ENCODE data around the gene GCDH.
A peak's percentile ranks its signal among the peaks of the same experiment; 100 is the strongest.
"Not testable (repeated sequence)": the region's sequence is repeated elsewhere in the genome, so short reads cannot be mapped to it uniquely, and the experiment has no call there.

GCDH gene

GRCh38 chr19:12872941-12873890, 17.7 kb upstream of the GCDH start:
- DNase-seq, result peak in 1 of 2 experiments; percentile 7

GRCh38 chr19:12873891-12874745, 16.8 kb upstream of the GCDH start:
- DNase-seq, result no peak

GRCh38 chr19:12875086-12875485, 15.9 kb upstream of the GCDH start:
- no peak for DNase-seq

GRCh38 chr19:12880551-12881171, 10.3 kb upstream of the GCDH start:
- DNase-seq, result peak in 1 of 2 experiments; percentile 44

GRCh38 chr19:12881172-12881808, 9.7 kb upstream of the GCDH start, which contains the start of gene DNASE2:
DNASE2 (minus strand) TSS chr19:12881449; CDS start chr19:12881375, 74 bp downstream.
- peak; percentile 93 to 96 for DNase-seq

GRCh38 chr19:12882589-12882988, 8.4 kb upstream of the GCDH start:
- no peak for DNase-seq

GRCh38 chr19:12884202-12884601, 6.8 kb upstream of the GCDH start:
- no peak for DNase-seq

GRCh38 chr19:12884627-12884925, 6.4 kb upstream of the GCDH start:
- DNase-seq, result no peak

GRCh38 chr19:12884926-12885748, 5.8 kb upstream of the GCDH start:
- peak; percentile 78 to 82 for DNase-seq

- no peak for DNase-seq
Measured at GRCh38 chr19:12885749-12886650, 5.0 kb upstream of the GCDH start.

- no peak for DNase-seq
Measured at GRCh38 chr19:12886651-12886968, 4.3 kb upstream of the GCDH start.

- DNase-seq, result no peak
Measured at GRCh38 chr19:12886969-12887747, 3.8 kb upstream of the GCDH start, which contains the start of gene KLF1. KLF1 (minus strand) TSS chr19:12887201; CDS start chr19:12887140, 61 bp downstream.

GRCh38 chr19:12888006-12888603, 2.9 kb upstream of the GCDH start:
- no peak for DNase-seq

- not testable (repeated sequence) for DNase-seq
Measured at GRCh38 chr19:12890299-12890786, 617 bp upstream of the GCDH start.

- DNase-seq, result no peak
Measured at GRCh38 chr19:12891553-12892021, 627 bp downstream of the GCDH start.

GRCh38 chr19:12893582-12893981, 2.6 kb downstream of the GCDH start:
- no peak for DNase-seq

GRCh38 chr19:12896460-12896859, 5.5 kb downstream of the GCDH start:
- DNase-seq, result no peak

- DNase-seq, result no peak
Measured at GRCh38 chr19:12899891-12900518, 9.0 kb downstream of the GCDH start.

GRCh38 chr19:12907166-12907565, 16.2 kb downstream of the GCDH start:
- no peak for DNase-seq
